NCI-H460 (cell line): ENCODE results near the gene PC. TPM values are rescaled to one million over a fixed set of nuclear protein-coding genes. Genes with fewer than 3 reads are reported as not detected.

ENCODE experiments used
- DNase-seq: peaks from one replicate; pipeline ENCODE4 v3.0.0-alpha.2; 2016; ENCODE audit warnings: low read depth; ENCODE audit errors: extremely low read depth
- total RNA-seq: library from RNA; depleted of rRNA; stranded (reverse); fragments of >200 nt; shearing (Covaris generic); gene quantifications from 2 replicates; pipeline ENCODE4 v1.2.3, GENCODE V29; 2014

The PC gene
- total RNA-seq, 1 experiment from 2014 or later, result 22.2 TPM

DNA sequence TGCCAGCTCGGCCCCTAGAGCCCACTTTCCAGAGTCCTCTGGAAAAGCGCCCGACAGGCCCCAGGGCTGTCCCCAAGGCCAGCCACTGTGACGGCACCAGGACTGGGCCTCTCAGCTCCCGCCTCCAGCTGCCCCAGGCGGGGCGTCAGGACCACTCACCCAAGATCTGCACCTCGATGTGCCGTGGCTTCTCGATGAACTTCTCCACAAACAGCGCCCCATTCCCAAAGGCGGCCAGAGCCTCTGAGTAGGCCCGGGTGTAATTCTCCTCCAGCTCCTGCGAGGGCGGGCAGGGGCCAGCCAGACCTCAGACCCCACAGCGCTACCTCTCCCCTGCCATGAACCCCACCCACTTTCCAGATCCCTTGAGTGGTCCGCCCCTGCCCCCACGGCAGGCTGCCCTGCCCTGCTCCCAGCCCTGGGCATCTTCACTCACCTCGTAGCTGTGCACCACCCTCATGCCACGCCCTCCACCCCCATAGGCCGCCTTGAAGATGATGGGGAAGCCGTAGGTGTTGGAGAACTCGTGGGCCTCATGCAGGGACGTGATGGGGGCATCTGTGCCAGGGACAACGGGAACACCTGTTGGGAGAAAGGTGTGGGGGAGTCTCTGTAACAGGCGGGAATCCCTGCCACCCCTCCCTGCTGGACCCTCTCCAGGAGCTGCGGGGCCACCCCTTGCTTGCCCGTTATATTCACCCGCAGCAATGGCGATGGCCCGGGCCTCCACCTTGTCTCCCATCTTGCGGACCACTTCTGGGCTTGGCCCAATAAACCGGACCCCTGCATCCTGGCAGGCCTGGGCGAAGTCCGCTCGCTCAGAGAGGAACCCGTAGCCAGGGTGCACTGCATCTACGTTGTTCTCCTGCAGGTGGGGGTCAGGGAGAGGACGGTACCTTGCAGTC is 87.3 kb downstream of the PC start:
- no peak for DNase-seq

DNA sequence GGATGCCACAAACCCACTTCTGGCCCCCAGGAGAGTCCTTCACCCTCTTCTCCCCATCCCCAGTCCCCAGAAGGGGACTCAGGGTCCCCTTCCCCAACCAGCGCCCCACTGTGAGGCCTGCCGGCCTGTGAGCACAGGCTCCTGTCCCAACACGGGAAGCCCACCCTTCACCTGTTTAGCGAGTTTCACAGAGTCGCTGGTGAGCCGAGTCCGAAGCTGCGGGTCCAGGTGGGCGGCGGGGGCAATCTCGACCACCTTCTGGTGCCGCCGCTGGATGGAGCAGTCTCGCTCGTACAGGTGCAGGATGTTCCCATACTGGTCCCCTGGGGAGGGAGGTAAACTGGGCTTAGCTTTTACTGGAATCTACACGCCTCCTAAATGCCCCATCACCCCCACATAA is 88.1 kb downstream of the PC start:
- DNase-seq, result no peak

DNA sequence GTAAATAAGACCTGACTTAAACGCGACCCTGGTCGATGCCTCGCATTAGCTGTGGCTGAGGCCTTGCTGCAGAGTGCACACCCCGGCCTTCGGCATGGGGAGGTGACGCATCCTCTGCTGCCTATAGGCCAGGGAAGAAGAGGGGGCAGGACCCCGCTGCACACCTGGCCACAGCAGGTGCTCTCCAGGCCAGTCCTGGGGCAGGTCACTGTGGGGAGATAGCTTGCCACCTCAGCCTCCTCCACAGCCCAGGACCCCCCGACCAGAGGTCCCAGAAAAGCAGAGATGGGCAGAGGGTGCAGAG is 88.7 kb downstream of the PC start:
- DNase-seq, result no peak

DNA sequence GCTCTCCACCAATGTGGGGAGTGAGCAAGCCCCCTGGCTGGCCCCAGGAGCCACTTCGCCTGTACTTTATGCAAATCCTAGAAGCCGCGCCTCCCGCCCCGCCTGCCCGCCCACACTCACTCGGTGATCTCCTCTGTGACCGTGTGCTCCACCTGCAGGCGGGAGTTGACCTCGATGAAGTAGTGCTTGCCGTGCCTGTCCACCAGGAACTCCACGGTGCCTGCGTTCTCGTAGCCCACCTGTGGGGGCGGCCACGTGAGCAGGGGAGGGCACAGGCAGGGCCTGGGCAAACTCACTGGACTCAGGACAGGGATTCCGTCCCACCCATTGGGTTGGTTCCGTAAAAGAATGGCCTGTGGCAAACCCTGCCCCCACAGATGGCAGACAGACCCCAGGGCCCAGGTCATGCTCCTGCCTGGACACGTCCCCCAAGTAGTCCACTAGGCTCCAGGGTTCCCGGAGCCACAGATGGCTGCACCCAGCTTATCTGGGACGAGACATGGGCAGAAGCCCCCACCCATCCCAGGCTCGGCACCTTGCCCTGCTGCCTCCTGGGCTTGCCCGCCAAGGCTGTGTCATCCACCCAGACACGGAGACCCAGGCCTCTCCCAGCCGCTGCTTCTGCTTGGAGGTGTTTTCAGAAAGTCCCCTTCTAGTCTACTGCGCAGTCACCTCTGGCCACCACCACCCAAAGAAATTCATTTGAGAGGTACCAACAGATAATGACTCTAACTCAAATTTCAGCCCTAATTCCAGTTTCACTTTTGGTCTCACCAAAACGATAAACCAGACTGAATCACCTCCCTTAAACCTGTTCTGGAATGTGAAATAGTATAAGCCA is 89.2 kb downstream of the PC start:
- DNase-seq, result peak; percentile 59

DNA sequence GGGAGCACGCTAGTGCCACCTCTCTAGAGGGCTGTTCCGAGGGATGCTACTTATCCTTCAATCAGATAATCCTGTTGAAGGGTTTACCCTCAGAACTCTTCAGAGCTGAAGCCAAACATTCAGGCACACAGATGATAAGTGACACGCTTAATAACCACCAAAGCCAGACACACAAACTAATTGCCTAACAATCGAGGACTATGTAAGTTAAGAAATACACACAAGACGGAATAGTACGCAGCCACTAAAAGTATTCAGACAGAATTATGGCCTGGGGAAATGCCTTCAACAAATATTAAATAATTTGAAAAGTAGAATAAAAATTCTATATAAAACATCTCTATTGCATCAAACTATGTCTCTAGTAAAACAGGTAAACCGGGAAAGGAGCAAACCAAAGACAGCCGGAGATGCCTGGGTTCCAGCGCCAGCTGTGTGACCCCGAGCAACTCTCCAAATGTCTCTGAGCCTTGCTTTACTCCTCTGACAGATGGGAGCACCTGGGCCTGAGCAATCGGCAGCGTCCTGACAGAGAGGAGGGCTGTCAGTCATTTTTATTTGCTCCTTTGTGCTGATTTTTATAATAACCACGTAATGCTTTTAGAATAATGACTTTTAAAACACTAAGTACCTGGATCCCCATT is 90.0 kb downstream of the PC start:
- DNase-seq, result no peak

DNA sequence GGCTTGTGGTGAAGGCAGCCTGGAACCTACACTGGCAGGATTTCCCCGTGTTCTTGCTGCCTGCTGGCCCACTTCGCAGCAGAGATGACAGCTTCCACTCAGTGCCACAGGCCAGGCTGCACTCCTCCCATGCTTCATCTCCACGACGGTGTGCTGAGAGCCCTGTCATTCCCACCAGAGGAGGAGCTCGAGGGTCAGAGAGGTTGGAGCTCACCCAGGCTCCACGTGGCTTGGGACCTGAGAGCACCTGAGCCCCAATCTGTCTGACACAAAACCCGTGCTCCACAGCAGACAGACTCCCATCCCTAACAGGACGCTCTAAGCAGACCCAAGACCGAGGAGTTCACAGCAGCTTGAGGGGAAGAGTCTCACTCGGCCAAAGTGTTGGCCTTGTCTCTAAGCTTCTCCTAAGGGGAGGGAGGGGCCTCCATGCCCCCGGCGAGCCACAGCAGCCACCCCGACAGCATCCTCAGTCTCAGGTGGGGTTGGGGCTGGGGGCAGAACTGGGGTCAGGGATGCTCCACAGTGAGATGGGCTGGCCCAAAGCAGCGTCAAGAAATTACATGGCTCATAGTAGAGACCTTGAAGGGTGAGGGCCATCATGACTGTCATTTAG is 90.7 kb downstream of the PC start:
- no peak for DNase-seq

DNA sequence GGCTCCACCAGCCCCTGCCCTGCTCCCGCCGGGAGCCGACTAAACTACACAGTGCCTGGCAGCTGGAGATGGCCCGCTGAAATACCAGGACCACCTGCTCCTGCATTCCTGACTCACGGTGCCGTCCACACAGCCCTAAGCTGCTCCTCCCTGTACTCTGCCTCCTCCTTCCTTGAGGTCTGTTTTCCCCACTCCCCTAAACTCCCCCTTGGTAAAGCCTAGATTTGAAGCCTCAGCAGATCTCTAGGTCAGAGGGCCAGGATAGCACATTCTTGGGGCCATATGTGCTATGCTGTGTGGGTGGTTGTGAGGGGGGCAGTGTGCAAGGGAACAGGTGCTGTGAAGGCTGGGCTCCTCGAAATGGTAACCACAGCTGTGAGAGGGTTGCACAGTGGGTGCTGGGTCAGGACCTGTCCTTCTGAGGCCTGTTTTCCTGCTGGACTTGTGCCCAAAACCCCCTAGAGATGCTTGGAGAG is 91.6 kb downstream of the PC start:
- DNase-seq, result no peak

DNA sequence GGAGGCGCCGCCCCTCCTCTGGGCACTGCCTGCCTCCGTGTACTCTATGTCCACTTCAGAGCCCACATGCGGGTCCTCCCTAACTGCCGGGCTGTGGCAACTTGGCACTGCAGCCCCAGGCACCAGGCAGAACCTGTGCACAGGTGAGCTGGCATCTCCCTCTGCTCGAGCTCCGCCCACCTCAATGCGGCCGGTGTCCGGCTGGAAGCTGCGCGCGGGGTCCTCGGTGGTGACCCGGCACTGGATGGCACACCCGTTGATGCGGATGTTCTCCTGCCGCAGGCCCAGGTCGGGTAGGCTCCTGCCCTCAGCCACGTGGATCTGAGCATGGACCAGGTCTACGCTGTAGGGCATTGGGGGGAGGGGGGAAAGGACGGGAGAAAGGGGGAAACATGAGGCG is 92.2 kb downstream of the PC start:
- DNase-seq, result no peak

DNA sequence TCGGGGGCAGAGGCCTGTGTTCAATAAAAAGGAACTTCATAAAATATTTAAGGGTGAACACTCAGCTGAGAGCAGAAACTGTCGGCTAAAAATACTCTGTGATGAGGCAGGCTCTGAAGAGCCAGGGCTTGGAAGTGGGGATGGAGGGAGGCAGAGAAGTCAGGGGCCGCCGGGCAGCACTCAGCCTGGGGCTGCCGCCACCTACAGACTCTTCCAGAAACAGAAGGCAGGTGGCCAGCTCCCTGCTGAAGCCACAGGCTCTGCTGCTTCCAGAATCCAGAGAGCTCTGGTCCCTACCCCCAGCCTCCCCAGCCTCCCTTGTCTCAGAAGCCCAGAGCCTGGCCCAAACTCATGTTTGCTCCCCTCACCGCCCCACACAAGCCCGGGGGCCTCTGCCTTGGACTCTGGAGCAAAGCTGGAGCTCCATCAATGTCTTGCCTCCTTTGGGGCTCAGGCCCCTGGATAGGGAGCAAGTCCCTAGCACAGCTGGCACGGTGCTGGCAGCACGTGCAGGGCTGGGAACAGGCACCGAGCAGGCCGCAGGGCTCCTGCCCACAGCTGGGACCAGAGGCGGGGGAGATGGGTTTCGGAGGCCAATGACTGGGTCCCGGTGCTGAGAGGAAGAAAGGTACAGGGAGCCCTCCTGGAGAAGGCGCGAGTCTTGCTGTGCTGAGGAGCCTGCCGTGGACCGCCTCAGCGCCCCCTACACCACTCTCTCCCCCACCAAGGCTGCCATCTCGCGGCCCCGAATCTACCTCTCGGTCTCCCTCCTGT is 93.1 kb downstream of the PC start:
- no peak for DNase-seq

DNA sequence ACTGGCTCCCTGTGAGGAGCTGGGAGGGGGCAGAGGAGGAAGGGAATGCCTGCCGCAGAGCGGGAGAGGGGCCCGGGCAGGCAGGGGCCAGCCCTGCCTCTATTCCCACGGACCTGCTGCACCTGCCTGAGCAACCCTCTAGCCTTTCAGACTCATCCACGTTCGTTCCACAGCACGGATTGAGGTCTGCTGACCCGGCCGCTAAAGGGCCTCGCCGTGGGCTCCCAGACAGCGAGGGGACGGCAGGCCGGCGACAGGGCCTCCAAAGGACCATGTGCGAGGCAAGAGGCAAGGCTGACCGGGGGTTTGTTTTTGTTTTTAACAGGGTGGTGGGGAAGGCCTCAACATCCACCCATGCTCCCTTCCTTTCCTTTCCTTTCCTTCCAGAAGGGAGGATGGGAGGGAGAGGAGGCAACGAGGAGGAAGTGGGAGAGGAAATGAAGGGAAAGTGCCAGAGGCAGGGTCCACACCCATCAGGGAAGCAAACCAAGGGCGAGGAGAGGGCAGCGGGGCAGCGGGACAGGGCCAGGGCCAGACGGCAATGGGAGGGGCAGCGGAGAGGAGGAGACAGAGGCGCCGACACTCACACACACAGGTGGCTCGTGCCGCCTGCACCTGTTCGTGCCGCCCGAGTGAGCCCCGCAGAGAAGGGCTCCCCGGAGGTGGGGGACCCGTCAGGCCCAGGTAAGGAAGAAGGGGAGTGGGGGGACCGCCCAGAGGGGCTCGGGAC is 93.8 kb downstream of the PC start:
- no peak for DNase-seq

DNA sequence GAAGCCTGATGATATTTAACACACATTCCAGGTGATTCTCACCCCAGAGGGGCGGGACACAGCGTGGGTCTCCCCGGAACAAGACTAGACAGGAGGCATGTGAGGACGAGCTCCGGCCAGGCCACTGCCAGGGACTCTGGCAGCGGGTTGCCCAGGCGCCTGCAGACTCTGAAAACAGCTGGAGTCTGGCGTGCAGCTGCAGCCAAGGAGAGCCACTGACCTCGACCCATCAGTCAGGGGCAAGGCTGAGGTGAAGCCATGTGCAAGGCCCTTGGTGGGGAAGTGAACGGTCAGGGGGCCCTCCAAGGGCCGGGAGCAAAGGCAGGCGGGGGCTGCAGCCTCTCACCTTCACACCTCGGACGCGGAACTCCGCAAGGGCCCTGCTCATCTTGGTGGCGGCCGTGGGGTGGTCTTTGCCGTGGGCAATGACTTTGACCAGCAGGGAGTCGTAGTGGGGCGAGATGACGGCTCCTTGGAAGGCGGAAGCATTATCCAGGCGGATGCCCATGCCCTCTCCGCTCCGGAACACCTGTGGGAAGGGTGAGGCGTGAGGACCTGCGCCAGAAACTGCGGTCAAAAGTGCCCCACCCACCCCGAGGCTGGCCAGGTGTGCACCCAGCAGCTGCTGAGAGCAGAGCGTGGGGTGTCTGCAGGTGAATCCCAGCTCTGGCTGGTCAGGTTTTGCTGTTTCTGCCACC is 94.6 kb downstream of the PC start:
- no peak for DNase-seq

DNA sequence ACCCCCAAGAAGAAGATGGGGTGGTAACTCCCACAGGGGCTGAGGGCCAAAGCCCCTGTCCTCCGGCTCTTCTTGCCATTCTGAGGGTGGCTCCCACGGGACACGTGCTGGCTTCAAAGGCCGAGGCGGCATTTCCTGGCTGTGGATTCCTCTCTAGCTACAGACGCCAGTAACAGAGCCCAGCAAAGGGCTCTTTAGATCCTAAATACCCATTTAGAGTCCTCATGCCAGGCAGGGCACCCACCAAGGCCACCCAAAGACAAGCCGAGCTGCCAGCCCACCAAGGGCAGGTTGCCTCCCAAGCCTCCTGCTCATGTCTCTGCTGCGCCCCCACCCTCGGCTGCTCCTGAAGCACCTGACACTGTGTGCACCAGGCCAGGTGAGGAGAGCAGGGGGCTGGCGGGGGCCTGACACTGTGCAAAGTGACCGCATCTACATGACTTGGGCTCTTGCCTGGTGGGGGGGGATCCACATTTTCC is 95.6 kb downstream of the PC start:
- DNase-seq, result no peak

DNA sequence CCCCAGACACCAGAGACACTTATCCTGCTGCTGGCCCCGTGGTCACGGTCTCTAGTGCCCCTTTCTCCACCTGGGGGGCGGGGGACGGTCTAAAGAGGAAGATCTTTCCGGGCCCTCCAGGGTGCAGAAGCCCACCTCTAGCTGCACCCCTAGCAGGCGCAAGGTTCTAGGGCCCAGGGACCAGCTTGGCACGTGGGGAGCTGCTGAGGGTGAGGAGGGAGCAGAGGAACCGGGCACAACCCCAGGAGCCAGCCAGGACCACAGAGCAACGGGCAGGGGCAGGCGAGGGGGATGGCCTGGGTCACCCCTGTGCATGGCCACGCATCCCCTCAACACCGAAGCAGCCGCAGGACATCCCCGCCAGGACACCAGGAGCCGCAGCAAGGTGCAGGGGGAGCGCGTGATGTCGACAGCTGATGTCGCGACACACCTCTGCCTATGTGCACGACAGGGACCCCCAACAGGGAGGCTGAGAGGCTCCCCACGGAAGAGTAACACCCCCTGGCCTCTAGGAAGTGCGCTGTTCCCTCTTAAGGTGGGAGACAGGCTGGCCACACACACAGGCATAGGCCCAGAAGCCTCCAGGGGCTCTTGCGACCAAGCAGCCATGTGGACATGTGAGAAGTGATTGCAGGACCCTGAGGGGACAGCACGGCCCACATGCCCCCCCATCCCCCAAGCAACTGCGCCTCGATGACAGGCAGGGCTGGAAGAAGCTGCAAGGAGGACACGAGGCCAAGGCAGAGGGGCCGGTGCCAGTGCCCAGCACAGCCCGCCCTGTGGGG is 96.2 kb downstream of the PC start:
- no peak for DNase-seq

DNA sequence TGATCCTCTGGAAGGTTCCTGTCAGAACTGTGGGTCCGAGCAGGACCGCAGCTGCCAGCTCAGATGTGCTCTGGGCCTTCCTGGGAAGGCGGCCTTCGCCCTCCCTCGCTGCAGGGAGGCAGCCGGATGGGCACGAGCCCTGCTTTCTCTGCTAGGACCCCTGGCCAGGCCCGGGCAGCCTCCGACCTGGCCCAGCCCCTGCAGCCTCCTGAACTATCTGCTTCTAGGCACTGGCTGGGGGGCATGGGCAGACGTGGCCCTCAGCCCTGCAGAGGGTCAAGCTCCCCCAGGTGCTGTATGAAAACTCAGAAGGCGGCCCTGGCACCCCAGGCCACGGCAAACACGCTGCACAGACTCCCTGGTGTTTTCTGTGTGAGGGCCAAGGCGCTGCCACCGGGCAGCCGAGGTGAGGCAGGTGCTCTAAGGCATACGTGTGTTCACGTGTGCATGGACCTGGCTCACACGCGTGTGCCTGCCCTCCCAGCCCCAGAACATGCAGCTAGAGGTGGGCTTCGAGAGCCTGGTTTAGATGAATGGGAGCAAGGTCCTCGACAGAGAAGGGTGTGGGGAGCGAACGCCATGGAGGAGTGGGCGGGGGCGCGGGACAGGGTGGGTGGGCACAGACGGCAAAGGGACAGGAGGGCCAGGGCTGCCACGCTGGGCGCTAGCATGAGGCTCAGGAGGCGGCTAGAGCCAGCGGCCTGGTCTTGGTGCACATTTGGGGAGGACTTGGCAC is 97.0 kb downstream of the PC start:
- no peak for DNase-seq

DNA sequence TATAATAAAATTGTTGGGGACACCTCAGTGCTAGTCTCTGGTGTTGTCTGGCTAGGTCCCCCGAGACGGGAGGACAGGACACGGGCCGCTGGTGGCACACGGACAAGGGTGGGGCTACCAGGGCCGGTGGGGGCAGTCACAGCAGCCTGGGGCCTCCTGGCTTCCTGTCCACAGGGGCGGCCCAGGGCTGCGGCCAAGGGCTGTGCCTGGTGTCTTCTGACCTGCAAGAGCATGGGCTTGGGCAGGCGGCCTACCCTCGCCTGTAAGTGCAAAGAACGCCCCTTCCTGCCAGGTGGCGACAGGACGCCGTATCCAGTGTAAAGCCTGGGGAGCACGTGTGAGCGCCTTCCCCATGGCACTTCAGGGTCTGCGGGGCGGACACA is 97.7 kb downstream of the PC start:
- no peak for DNase-seq

DNA sequence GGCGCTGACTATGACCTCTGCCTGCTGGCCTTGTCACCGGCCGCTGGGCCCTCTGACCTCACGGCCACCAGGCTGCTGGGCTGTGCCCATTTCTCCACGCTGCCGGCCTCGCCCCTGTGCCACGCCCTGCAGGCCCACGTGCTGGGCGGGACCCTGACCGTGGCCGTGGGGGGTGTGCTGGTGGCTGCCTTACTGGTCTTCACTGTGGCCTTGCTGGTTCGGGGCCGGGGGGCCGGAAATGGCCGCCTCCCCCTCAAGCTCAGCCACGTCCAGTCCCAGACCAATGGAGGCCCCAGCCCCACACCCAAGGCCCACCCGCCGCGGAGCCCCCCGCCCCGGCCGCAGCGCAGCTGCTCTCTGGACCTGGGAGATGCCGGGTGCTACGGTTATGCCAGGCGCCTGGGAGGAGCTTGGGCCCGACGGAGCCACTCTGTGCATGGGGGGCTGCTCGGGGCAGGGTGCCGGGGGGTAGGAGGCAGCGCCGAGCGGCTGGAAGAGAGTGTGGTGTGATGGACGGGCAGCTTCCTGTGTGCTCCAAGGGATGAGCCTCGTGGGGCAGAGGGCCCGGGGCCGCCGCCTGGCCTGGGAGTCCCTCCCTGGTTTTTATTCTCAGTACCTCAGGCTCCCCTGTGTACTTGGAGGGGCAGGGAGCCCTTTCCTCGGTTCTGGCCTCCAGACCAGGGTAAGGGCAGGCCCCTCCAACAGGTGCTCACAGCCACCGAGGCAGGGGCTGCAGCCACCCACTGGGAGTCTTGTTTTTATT is 98.3 kb downstream of the PC start:
- DNase-seq, result no peak
